Natural killer cell (primary cell): Measurements from ENCODE around the gene GJD4. TPM values are rescaled to one million over a fixed set of nuclear protein-coding genes. Genes with fewer than 3 reads are reported as not detected.

Experiments used
- ATAC-seq, 3 donors: fragments of 150-1000 bp in 2 of 3; fragments of 200-7000 bp in 1 of 3; cut with Tn5 transposase; 1 replicate in 1 of 3; 2 replicates in 2 of 3; pipeline ENCODE4 v1.10.0; 2021; ENCODE audit warnings: mild to moderate bottlenecking in 2 of 3, moderate library complexity in 2 of 3
- DNase-seq, 2 donors: peaks; one replicate each; pipeline versions ENCODE4 v3.0.0 to v3.0.0-alpha.2; 2013 to 2021; ENCODE audit warnings: mixed read lengths in 1 of 2
- H3K27ac ChIP-seq: one replicate; pipeline ENCODE4 v1.5.1; 2013; ENCODE audit warnings: mild to moderate bottlenecking, low read length
- H3K27me3 ChIP-seq: one replicate; pipeline ENCODE4 v1.6.1; 2013; ENCODE audit warnings: low read length; ENCODE audit not compliant: control insufficient read depth, insufficient read depth
- H3K36me3 ChIP-seq: one replicate; pipeline ENCODE4 v1.6.1; 2013; ENCODE audit warnings: low read length; ENCODE audit not compliant: control insufficient read depth, insufficient read depth
- H3K4me1 ChIP-seq: one replicate; pipeline ENCODE4 v1.6.1; 2013; ENCODE audit warnings: low read length; ENCODE audit not compliant: control insufficient read depth, insufficient read depth
- H3K4me3 ChIP-seq: one replicate; pipeline ENCODE4 v1.5.1; 2013; ENCODE audit warnings: low read length
- H3K9me3 ChIP-seq: one replicate; pipeline ENCODE4 v1.6.1; 2013; ENCODE audit warnings: low read length; ENCODE audit not compliant: control insufficient read depth, insufficient read depth
- H3K27ac Mint-ChIP-seq, 2 donors: one replicate each; pipeline ENCODE4 v1.8.0; 2022; ENCODE audit warnings: mild to moderate bottlenecking in 2 of 2, mixed read lengths in 2 of 2, moderate library complexity in 1 of 2
- H3K27me3 Mint-ChIP-seq, 2 donors: one replicate each; pipeline ENCODE4 v1.8.0; 2022; ENCODE audit warnings: low read depth in 2 of 2, mixed read lengths in 2 of 2
- H3K36me3 Mint-ChIP-seq: one replicate; pipeline ENCODE4 v1.8.0; 2022; ENCODE audit warnings: mixed read lengths
- H3K4me1 Mint-ChIP-seq, 2 donors: one replicate each; pipeline ENCODE4 v1.8.0; 2022; ENCODE audit warnings: mixed read lengths in 2 of 2
- H3K4me3 Mint-ChIP-seq: one replicate; pipeline ENCODE4 v1.8.0; 2022; ENCODE audit warnings: mild to moderate bottlenecking, moderate library complexity, mixed read lengths
- H3K9me3 Mint-ChIP-seq, 2 donors: one replicate each; pipeline ENCODE4 v1.8.0; 2022; ENCODE audit warnings: mixed read lengths in 2 of 2
- WGBS: methylation state at CpG from one replicate; pipeline ENCODE4 v1.1.7; 2013; ENCODE audit warnings: missing lambda C conversion rate; ENCODE audit not compliant: insufficient coverage; 5-methylcytosine and 5-hydroxymethylcytosine counted together
- intact Hi-C: fragments of 100-400 bp; cut with micrococcal nuclease; formaldehyde crosslinking; loops from one replicate; pipeline ENCODE4 v1.14.2; 2022
- total RNA-seq, 4 donors: library from RNA; stranded (reverse); fragments of 120-200 nt in 1 of 4; gene quantifications; one replicate each; pipeline versions ENCODE4 v1.2.3 to v1.2.4, GENCODE V29; 2013 to 2022
- TF ChIP-seq, protein P1 (sequence below): fragments of 200-600 bp; IDR thresholded peaks from one replicate; pipeline ENCODE4 v1.8.0; 2022; ENCODE audit warnings: antibody characterized with exemption

The GJD4 gene
- total RNA-seq, 3 donors from 2014 or later (not counting 1 experiment from before 2014, with no cell fraction given), result not detected

- H3K36me3 Mint-ChIP-seq, result no peaks in the 10 kb centered on the region
- H3K4me3 Mint-ChIP-seq, result no peak overlapping the region
- ATAC-seq (no peak), DNase-seq (no peak)
- intact Hi-C loops, result no loop called here
- H3K27me3 Mint-ChIP-seq, result peaks cover 8 to 29% of the 10 kb centered on the region in 2 donors
- H3K4me1 Mint-ChIP-seq, result no peaks in the 10 kb centered on the region
- no peak overlapping the region for H3K4me3 ChIP-seq
- WGBS, result 66% methylated on average over 4 of the region's 8 CpGs
- no peaks in the 10 kb centered on the region for H3K9me3 ChIP-seq
- no peaks in the 10 kb centered on the region for H3K36me3 ChIP-seq
- H3K27ac ChIP-seq, result no peak overlapping the region
- H3K27ac Mint-ChIP-seq, result no peak overlapping the region
- TF ChIP-seq, protein P1, sequence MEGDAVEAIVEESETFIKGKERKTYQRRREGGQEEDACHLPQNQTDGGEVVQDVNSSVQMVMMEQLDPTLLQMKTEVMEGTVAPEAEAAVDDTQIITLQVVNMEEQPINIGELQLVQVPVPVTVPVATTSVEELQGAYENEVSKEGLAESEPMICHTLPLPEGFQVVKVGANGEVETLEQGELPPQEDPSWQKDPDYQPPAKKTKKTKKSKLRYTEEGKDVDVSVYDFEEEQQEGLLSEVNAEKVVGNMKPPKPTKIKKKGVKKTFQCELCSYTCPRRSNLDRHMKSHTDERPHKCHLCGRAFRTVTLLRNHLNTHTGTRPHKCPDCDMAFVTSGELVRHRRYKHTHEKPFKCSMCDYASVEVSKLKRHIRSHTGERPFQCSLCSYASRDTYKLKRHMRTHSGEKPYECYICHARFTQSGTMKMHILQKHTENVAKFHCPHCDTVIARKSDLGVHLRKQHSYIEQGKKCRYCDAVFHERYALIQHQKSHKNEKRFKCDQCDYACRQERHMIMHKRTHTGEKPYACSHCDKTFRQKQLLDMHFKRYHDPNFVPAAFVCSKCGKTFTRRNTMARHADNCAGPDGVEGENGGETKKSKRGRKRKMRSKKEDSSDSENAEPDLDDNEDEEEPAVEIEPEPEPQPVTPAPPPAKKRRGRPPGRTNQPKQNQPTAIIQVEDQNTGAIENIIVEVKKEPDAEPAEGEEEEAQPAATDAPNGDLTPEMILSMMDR, result no peak
- H3K4me1 ChIP-seq, result no peaks in the 10 kb centered on the region
- no peaks in the 10 kb centered on the region for H3K9me3 Mint-ChIP-seq
- peaks cover 2% of the 10 kb centered on the region for H3K27me3 ChIP-seq
Measured at GRCh38 chr10:35613597-35614226, 8.6 kb downstream of the GJD4 start.

- ATAC-seq, result no peak
- H3K4me3 ChIP-seq, result no peak overlapping the region
- TF ChIP-seq, protein P1, result no peak
- no peaks in the 10 kb centered on the region for H3K4me1 ChIP-seq
- DNase-seq, result no peak
- H3K27me3 Mint-ChIP-seq, result peaks cover 8 to 29% of the 10 kb centered on the region in 2 donors
- H3K27me3 ChIP-seq, result peaks cover 2% of the 10 kb centered on the region
- H3K9me3 ChIP-seq, result no peaks in the 10 kb centered on the region
- no peaks in the 10 kb centered on the region for H3K9me3 Mint-ChIP-seq
- no peaks in the 10 kb centered on the region for H3K4me1 Mint-ChIP-seq
- H3K27ac ChIP-seq, result no peak overlapping the region
- no peaks in the 10 kb centered on the region for H3K36me3 Mint-ChIP-seq
- no peak overlapping the region for H3K27ac Mint-ChIP-seq
- intact Hi-C loops, result no loop called here
- no peaks in the 10 kb centered on the region for H3K36me3 ChIP-seq
- no peak overlapping the region for H3K4me3 Mint-ChIP-seq
- 56% methylated on average over 4 of the region's 5 CpGs for WGBS
Measured at GRCh38 chr10:35614312-35614711, 9.2 kb downstream of the GJD4 start.

GRCh38 chr10:35626971-35627507 lies 21.9 kb downstream of the GJD4 start:
- Histone ChIP-seq H3K4me1 (no peaks in the 10 kb centered on the region), H3K27me3 (no peaks in the 10 kb centered on the region), H3K36me3 (no peaks in the 10 kb centered on the region), H3K27ac (no peak overlapping the region), H3K4me3 (no peak overlapping the region), H3K9me3 (no peaks in the 10 kb centered on the region)
- WGBS, result 93% methylated on average over 6 of the region's 6 CpGs
- H3K36me3 Mint-ChIP-seq, result no peaks in the 10 kb centered on the region
- intact Hi-C loops, result no loop called here
- H3K4me1 Mint-ChIP-seq, result no peaks in the 10 kb centered on the region
- no peak overlapping the region for H3K27ac Mint-ChIP-seq
- TF ChIP-seq, protein P1, result no peak
- H3K27me3 Mint-ChIP-seq, result peaks cover 11 to 13% of the 10 kb centered on the region in 2 donors
- ATAC-seq (no peak), DNase-seq (no peak)
- H3K9me3 Mint-ChIP-seq, result no peaks in the 10 kb centered on the region
- no peak overlapping the region for H3K4me3 Mint-ChIP-seq

- Mint-ChIP-seq H3K27ac (no peak overlapping the region), H3K9me3 (no peaks in the 10 kb centered on the region), H3K36me3 (no peaks in the 10 kb centered on the region), H3K4me3 (no peak overlapping the region), H3K27me3 (peaks cover 25 to 34% of the 10 kb centered on the region in 2 donors), H3K4me1 (peaks cover 0 to 5% of the 10 kb centered on the region in 2 donors)
- DNase-seq (no peak), ATAC-seq (no peak)
- Histone ChIP-seq H3K9me3 (no peaks in the 10 kb centered on the region), H3K27me3 (peaks cover 4% of the 10 kb centered on the region), H3K27ac (no peak overlapping the region), H3K4me3 (no peak overlapping the region), H3K36me3 (no peaks in the 10 kb centered on the region), H3K4me1 (no peaks in the 10 kb centered on the region)
- 31% methylated on average over 1 of the region's 1 CpG for WGBS
- TF ChIP-seq, protein P1, result no peak
- intact Hi-C loops, result no loop called here
Measured at GRCh38 chr10:35631404-35631803, 26.3 kb downstream of the GJD4 start.
